LoVo (cell line): Measurements from ENCODE around the gene CSF1R.
A peak's percentile ranks its signal among the peaks of the same experiment; 100 is the strongest.

Source experiments
- DNase-seq: peaks from one replicate; pipeline ENCODE4 v3.0.0-alpha.2; 2016; ENCODE audit warnings: low spot score

The CSF1R gene

GRCh38 chr5:150120617-150121447 is 34.5 kb upstream of the CSF1R start:
- no peak for DNase-seq

GRCh38 chr5:150120062-150120441 is 33.7 kb upstream of the CSF1R start:
- no peak for DNase-seq

GRCh38 chr5:150119421-150120061 is 33.2 kb upstream of the CSF1R start:
- DNase-seq = no peak

- DNase-seq = no peak
These were observed 32.3 kb upstream of the CSF1R start for GRCh38 chr5:150118561-150119229.

GRCh38 chr5:150117945-150118560 is 31.7 kb upstream of the CSF1R start:
- no peak for DNase-seq

- DNase-seq = no peak
These were observed 30.5 kb upstream of the CSF1R start for GRCh38 chr5:150116667-150117400.

GRCh38 chr5:150114773-150115408 is 28.5 kb upstream of the CSF1R start:
- DNase-seq = no peak

- DNase-seq = no peak
These were observed 27.8 kb upstream of the CSF1R start for GRCh38 chr5:150114102-150114641.

GRCh38 chr5:150113047-150113744 is 26.8 kb upstream of the CSF1R start:
- DNase-seq = no peak

GRCh38 chr5:150112201-150113046 is 26.1 kb upstream of the CSF1R start:
- no peak for DNase-seq

- no peak for DNase-seq
These were observed 24.8 kb upstream of the CSF1R start for GRCh38 chr5:150111122-150111521.

- DNase-seq = peak; percentile 41
These were observed 23.6 kb upstream of the CSF1R start for GRCh38 chr5:150109921-150110320.

GRCh38 chr5:150108711-150109514 is 22.6 kb upstream of the CSF1R start:
- no peak for DNase-seq

GRCh38 chr5:150107909-150108447 is 21.6 kb upstream of the CSF1R start:
- no peak for DNase-seq

- no peak for DNase-seq
These were observed 20.5 kb upstream of the CSF1R start for GRCh38 chr5:150106674-150107426.

- DNase-seq = no peak
These were observed 19.7 kb upstream of the CSF1R start for GRCh38 chr5:150105928-150106615.

GRCh38 chr5:150104550-150104870 is 18.2 kb upstream of the CSF1R start:
- no peak for DNase-seq
